Measurements from ENCODE around the gene CFAP210.

Gene CFAP210

DNA sequence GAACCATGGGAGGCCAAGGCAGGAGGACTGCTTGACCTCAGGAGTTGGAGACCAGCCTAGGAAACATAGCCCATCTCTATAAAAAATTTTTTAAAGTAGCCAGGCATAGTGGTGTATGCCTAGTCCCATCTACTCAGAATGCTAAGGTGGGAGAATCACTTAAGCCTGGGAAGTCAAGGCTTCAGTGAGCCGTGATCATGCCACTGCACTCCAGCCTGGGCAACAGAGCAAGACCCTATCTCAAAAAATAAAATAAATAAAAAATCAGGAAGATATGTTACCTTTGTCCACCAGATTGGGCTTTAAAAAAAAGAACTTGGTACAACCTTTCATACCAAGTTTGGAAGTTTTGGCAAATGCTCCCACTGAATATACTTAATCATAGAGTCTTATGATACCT is 35.3 kb downstream of the CFAP210 start:
- Histone ChIP-seq H3K36me3 (ENCODE audit: insufficient read depth) (no peaks in the 10 kb centered on the region), H4K20me1 (ENCODE audit: insufficient read depth) (no peaks in the 10 kb centered on the region), H3K27ac (no peak overlapping the region), H3K4me3 (IDR thresholded peaks at IDR 0.05; ENCODE audit: insufficient read depth, low read depth, low read length) (no peak overlapping the region), H3K79me2 (ENCODE audit: insufficient read depth, low read depth) (no peaks in the 10 kb centered on the region), H3K4me2 (no peak overlapping the region), H3K4me1 (ENCODE audit: low read depth, poor library complexity, severe bottlenecking) (no peaks in the 10 kb centered on the region), H2AFZ (ENCODE audit: low read depth) (no peak overlapping the region), H3K27me3 (ENCODE audit: insufficient read depth, low read depth) (no peaks in the 10 kb centered on the region), H3K9ac (no peak overlapping the region)
- TF ChIP-seq, protein P1, sequence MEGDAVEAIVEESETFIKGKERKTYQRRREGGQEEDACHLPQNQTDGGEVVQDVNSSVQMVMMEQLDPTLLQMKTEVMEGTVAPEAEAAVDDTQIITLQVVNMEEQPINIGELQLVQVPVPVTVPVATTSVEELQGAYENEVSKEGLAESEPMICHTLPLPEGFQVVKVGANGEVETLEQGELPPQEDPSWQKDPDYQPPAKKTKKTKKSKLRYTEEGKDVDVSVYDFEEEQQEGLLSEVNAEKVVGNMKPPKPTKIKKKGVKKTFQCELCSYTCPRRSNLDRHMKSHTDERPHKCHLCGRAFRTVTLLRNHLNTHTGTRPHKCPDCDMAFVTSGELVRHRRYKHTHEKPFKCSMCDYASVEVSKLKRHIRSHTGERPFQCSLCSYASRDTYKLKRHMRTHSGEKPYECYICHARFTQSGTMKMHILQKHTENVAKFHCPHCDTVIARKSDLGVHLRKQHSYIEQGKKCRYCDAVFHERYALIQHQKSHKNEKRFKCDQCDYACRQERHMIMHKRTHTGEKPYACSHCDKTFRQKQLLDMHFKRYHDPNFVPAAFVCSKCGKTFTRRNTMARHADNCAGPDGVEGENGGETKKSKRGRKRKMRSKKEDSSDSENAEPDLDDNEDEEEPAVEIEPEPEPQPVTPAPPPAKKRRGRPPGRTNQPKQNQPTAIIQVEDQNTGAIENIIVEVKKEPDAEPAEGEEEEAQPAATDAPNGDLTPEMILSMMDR (conservative IDR thresholded peaks at IDR 0.05; ENCODE audit: low read depth, low read length), result no peak

DNA sequence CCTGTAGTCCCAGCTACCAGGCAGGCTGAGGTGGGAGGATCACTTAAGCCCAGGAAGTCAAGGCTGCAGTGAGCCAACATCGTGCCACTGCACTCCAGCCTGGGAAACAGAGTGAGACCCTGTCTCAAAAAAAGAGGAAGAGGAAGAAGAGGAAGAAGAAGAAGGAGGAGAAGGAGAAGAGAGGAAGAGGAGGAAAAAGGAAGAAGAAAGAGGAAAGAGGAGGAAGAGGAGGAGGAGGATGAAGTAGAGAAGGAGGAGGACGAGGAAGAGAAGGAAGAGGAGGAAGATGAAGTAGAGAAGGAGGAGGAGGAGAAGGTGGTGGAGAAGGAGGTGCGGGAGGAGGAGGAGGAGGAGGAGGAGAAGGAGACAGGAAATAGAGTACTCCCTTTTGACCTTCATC is 38.0 kb downstream of the CFAP210 start:
- Histone ChIP-seq H3K4me2 (no peak overlapping the region), H3K9ac (no peak overlapping the region), H3K79me2 (ENCODE audit: insufficient read depth, low read depth) (no peaks in the 10 kb centered on the region), H3K4me1 (ENCODE audit: low read depth, poor library complexity, severe bottlenecking) (no peaks in the 10 kb centered on the region), H3K27ac (no peak overlapping the region), H3K4me3 (IDR thresholded peaks at IDR 0.05; ENCODE audit: insufficient read depth, low read depth, low read length) (no peak overlapping the region), H3K36me3 (ENCODE audit: insufficient read depth) (no peaks in the 10 kb centered on the region), H4K20me1 (ENCODE audit: insufficient read depth) (no peaks in the 10 kb centered on the region), H2AFZ (ENCODE audit: low read depth) (no peak overlapping the region), H3K27me3 (ENCODE audit: insufficient read depth, low read depth) (no peaks in the 10 kb centered on the region)
- TF ChIP-seq, protein P1 (conservative IDR thresholded peaks at IDR 0.05; ENCODE audit: low read depth, low read length), result no peak

DNA sequence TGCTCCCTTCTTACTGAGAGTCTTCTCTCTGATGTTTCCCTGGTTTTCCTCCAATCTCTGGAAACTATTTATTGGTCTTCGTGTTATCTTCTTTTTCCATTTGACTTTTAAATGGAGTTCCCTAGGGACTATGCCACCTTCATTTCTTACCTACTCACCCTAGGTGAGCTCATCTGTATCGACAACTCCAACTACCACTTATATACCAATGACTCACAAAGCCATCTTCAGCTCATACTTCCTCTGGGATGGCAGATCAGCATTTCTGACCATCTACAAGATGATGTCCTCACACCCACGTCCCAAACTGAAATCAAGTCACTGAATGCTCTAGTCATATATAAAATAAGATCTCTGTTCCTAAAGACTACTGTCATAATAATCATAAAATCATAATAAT is 40.6 kb downstream of the CFAP210 start:
- H2AFZ ChIP-seq (ENCODE audit: low read depth), result no peak overlapping the region
- no peaks in the 10 kb centered on the region for H3K4me1 ChIP-seq (ENCODE audit: low read depth, poor library complexity, severe bottlenecking)
- TF ChIP-seq, protein P1 (conservative IDR thresholded peaks at IDR 0.05; ENCODE audit: low read depth, low read length), result no peak
- no peaks in the 10 kb centered on the region for H4K20me1 ChIP-seq (ENCODE audit: insufficient read depth)
- H3K9ac ChIP-seq, result no peak overlapping the region
- no peak overlapping the region for H3K4me3 ChIP-seq (IDR thresholded peaks at IDR 0.05; ENCODE audit: insufficient read depth, low read depth, low read length)
- H3K27me3 ChIP-seq (ENCODE audit: insufficient read depth, low read depth), result no peaks in the 10 kb centered on the region
- no peak overlapping the region for H3K4me2 ChIP-seq
- no peak overlapping the region for H3K27ac ChIP-seq
- H3K79me2 ChIP-seq (ENCODE audit: insufficient read depth, low read depth), result no peaks in the 10 kb centered on the region
- H3K36me3 ChIP-seq (ENCODE audit: insufficient read depth), result no peaks in the 10 kb centered on the region

DNA sequence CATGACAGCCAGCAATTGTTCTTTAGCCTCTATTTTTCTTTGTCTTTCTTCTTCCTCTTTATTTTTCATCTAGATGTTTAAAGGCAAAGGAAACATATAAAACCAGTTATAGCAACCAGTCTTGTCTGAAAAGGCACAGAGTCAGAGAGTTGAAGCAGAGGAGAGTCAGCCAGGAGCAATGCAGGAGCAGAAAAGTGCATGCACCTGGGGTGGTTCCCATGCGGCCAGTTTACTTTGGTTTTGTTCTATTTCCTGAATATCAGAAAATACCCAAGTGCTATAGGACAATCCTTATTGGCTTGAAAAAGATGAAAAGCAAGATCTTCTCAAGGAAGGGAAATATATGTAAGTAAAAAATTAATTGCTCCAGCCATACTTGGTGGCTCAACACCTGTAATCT is 44.9 kb downstream of the CFAP210 start:
- Histone ChIP-seq H3K4me3 (IDR thresholded peaks at IDR 0.05; ENCODE audit: insufficient read depth, low read depth, low read length) (no peak overlapping the region), H2AFZ (ENCODE audit: low read depth) (no peak overlapping the region), H3K9ac (no peak overlapping the region), H3K27me3 (ENCODE audit: insufficient read depth, low read depth) (no peaks in the 10 kb centered on the region), H4K20me1 (ENCODE audit: insufficient read depth) (no peaks in the 10 kb centered on the region), H3K79me2 (ENCODE audit: insufficient read depth, low read depth) (no peaks in the 10 kb centered on the region), H3K36me3 (ENCODE audit: insufficient read depth) (no peaks in the 10 kb centered on the region), H3K27ac (no peak overlapping the region), H3K4me1 (ENCODE audit: low read depth, poor library complexity, severe bottlenecking) (no peaks in the 10 kb centered on the region), H3K4me2 (no peak overlapping the region)
- TF ChIP-seq, protein P1 (conservative IDR thresholded peaks at IDR 0.05; ENCODE audit: low read depth, low read length), result no peak

Data from KMS-11 (cell line).